Peyer's patch (tissue), 4 donors: ENCODE results near the gene EYS.

Source experiments
- POLR2A ChIP-seq, 2 donors: fragments of 450-650 bp; IDR thresholded peaks; one replicate each; pipeline ENCODE4 v1.5.1; 2017; ENCODE audit warnings: antibody characterized with exemption in 2 of 2, mild to moderate bottlenecking in 2 of 2, moderate library complexity in 2 of 2
- TF ChIP-seq, protein P1 (sequence below), 6 experiments: fragments of 450-650 bp in 4 of 6; fragments of 200-600 bp in 2 of 6; sonication (generic) in 1 of 6; IDR thresholded peaks; one replicate each; pipeline ENCODE4 v1.5.1; 2017 to 2019; ENCODE audit warnings: antibody characterized with exemption in 6 of 6, mild to moderate bottlenecking in 3 of 6, moderate library complexity in 1 of 6

DNA sequence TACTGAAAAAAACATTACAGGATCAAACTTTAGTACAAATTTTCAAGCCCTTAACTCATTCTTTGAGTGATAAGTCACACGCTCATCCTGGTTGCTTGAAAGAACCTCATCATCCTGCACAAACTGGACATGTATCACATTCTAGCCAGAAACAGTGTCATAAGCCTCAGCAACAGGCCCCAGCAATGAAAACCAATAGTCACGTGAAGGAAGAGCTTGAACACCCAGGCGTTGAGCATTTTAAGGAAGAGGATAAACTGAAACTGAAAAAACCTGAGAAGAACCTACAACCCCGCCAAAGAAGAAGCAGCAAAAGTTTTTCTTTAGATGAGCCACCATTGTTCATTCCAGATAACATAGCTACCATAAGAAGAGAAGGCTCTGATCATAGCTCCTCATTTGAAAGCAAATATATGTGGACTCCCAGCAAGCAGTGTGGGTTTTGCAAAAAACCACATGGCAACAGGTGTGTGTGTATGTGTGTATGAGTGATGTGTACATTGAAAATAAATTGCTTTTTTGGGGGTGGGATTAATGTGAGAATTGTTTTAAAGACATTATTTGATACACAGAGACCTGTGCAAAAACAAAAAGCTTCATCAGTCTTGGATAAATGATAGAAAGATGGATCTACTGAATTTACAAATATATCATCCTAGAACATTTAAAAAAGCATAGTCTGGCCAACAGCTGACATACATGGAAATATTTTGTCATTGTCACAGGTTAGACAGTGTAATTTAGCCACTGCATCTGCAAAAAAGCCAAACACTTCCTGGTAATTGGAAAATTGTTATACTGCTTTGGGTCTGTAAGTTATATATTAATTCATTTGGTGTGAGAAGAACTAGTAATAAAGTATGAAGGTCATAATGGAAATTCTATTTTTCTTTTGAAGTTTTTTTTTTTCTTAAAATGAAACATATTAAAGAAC is 2021.3 kb downstream of the EYS start:
- TF ChIP-seq, protein P1, sequence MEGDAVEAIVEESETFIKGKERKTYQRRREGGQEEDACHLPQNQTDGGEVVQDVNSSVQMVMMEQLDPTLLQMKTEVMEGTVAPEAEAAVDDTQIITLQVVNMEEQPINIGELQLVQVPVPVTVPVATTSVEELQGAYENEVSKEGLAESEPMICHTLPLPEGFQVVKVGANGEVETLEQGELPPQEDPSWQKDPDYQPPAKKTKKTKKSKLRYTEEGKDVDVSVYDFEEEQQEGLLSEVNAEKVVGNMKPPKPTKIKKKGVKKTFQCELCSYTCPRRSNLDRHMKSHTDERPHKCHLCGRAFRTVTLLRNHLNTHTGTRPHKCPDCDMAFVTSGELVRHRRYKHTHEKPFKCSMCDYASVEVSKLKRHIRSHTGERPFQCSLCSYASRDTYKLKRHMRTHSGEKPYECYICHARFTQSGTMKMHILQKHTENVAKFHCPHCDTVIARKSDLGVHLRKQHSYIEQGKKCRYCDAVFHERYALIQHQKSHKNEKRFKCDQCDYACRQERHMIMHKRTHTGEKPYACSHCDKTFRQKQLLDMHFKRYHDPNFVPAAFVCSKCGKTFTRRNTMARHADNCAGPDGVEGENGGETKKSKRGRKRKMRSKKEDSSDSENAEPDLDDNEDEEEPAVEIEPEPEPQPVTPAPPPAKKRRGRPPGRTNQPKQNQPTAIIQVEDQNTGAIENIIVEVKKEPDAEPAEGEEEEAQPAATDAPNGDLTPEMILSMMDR (IDR thresholded peaks at IDR 0.05): no peak
- no peak for TF ChIP-seq POLR2A (IDR thresholded peaks at IDR 0.05)
